Stimulated activated CD4-positive, alpha-beta T cell treated with anti-CD3 and anti-CD28 coated beads, Interleukin-2, amount 100 ng/mL, for 4 hours (primary cell): Measurements from ENCODE around the gene ACKR2.
"Not testable (repeated sequence)": the region's sequence is repeated elsewhere in the genome, so short reads cannot be mapped to it uniquely, and the experiment has no call there.

Experiments used
- DNase-seq: peaks from one replicate; pipeline ENCODE4 v3.0.0-alpha.2; 2020; ENCODE audit warnings: low read depth

ACKR2 gene

GRCh38 chr3:42801784-42802183 lies 7.5 kb upstream of the ACKR2 start:
- no peak for DNase-seq

GRCh38 chr3:42802876-42803413 lies 6.3 kb upstream of the ACKR2 start:
- no peak for DNase-seq

GRCh38 chr3:42803414-42804105 lies 5.7 kb upstream of the ACKR2 start:
- peak; percentile 8 for DNase-seq

- peak; percentile 91 for DNase-seq
Measured at GRCh38 chr3:42804106-42804830, 5.0 kb upstream of the ACKR2 start, which contains the start of gene HIGD1A. Gene HIGD1A, minus strand, starts transcription at chr3:42804490. Its CDS starts 10,237 bp downstream, at chr3:42794253.

DNA sequence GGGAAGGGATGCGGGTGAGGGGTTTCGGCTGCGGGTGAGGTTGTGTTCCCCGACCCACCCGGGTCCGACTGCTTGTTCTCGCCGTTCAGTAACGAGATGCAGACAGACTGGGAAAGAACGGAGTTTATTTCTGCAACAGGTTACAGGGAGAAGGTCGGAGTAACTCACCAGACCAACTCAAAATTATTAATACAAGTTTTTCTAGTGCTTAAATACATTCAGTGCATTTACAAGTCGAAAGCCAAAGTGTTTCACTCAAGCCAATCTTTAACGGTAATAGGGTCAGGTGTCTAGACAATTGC lies 4.5 kb upstream of the ACKR2 start:
- no peak for DNase-seq

- DNase-seq: no peak
Measured at GRCh38 chr3:42805141-42805821, 4.0 kb upstream of the ACKR2 start.

- no peak for DNase-seq
Measured at GRCh38 chr3:42807929-42808328, 1.3 kb upstream of the ACKR2 start.

- not testable (repeated sequence) for DNase-seq
Measured at GRCh38 chr3:42810706-42811105, 1.5 kb downstream of the ACKR2 start.

DNA sequence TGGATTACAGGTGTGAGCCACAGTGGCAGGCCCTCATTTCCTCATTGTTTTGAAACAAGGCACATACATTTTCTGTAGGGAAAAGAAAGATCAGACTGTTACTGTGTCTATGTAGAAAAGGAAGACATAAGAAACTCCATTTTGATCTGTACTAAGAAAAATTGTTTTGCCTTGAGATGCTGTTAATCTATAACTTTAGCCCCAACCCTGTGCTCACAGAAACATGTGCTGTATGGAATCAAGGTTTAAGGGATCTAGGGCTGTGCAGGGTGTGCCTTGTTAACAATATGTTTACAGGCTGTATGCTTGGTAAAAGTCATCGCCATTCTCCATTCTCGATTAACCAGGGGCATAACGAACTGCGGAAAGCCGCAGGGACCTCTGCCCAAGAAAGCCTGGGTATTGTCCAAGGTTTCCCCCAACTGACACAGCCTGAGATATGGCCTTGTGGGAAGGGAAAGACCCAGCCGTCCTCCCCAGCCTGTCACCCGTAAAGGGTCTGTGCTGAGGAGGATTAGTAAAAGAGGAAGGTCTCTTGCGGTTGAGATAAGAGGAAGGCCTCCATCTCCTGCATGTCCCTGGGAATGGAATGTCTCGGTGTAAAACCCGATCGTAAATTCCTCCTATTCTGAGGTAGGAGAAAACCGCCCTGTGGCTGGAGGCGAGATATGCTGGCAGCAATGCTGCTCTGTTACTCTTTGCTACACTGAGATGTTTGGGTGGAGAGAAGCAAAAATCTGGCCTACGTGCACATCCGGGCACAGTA lies 2.1 kb downstream of the ACKR2 start:
- DNase-seq: not testable (repeated sequence)

- DNase-seq: no peak
Measured at GRCh38 chr3:42814246-42814645, 5.0 kb downstream of the ACKR2 start.

DNA sequence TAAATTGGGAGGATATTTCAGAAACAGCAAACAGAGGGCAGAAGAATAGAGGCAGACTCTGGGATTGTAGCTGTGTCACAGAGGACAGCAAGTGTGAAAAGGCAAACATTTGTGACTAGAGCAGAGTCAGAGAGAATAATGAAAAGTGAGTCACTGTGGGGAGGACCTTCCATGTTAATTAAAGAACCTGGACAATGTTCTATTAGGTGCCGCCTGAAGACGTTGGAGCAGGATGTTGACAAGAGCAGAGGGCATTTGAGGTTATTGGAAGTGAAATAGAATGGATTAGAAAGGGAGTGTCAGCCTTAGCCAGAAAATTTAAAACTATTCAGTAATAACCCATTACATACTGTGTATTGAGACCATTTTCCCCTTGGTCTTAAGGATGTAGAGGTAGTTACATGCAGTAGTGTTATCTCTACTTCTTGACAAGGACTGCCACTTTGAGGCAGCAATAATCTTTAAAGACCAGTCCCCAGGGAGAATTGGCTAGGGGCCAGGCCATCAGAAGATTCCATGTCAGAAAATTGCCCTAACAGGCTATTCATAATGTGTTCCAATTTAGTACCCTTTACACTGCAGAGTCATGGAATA lies 5.8 kb downstream of the ACKR2 start:
- DNase-seq: no peak

- DNase-seq: no peak
Measured at GRCh38 chr3:42815826-42816225, 6.6 kb downstream of the ACKR2 start.

- DNase-seq: no peak
Measured at GRCh38 chr3:42819351-42819965, 10.2 kb downstream of the ACKR2 start.

- DNase-seq: no peak
Measured at GRCh38 chr3:42820746-42821051, 11.5 kb downstream of the ACKR2 start.

- no peak for DNase-seq
Measured at GRCh38 chr3:42822828-42823227, 13.6 kb downstream of the ACKR2 start.

- no peak for DNase-seq
Measured at GRCh38 chr3:42823351-42823750, 14.1 kb downstream of the ACKR2 start.

DNA sequence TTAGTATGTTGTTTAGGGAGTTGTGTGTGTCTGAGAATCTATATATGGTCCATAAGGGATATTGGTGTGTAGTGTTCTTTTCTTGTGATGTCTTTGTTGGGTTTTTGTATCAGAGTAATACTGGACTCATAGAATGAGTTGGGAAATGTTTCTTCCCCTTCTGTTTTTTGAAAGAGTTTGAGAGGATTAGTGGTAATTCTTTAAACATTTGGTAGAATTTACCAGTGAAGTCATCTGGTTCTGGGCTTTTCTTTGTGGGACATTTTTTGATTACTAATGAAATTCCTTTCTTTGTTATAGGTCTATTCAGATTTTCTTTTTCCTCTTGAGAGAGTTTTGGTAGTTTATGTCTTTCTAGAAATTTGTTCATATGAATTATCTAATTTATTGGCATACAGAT lies 16.9 kb downstream of the ACKR2 start:
- no peak for DNase-seq

DNA sequence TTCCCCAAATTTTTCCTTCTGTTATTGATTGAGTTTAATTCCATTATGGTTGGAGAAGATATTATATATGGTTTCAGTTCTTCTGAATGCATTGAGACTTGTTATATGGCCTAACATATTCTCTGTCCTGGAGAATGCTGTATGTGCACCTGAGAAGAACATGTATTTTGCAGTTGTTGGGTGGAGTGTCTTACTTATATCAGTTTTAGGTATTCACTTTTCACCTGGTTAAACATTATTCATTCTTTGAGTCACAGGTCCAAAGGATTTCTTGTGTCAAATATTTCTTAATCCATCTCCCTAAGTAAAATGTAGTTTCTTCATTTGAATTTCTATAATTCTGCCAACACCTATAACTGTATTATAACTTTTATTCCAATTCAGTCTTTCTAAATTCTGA lies 17.8 kb downstream of the ACKR2 start:
- DNase-seq: no peak

DNA sequence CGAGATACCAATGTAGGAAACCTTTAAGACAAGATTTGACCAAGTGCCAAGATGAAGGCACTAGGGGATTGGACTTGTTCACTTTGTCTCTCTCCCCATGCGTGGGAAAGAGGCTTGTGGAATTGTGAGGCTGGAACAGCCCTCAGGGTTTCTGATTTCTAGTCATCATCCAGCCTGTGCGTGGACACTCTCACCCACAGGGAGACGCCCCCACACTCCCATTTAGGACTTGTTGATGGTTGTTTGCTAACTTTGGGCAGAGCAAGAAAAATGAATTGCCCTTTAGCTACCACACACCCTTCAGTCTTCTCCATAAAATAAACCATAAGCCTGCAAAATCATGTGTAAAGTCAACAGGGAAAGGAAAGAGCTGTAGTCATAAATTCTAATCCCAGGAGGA lies 18.4 kb downstream of the ACKR2 start:
- no peak for DNase-seq

DNA sequence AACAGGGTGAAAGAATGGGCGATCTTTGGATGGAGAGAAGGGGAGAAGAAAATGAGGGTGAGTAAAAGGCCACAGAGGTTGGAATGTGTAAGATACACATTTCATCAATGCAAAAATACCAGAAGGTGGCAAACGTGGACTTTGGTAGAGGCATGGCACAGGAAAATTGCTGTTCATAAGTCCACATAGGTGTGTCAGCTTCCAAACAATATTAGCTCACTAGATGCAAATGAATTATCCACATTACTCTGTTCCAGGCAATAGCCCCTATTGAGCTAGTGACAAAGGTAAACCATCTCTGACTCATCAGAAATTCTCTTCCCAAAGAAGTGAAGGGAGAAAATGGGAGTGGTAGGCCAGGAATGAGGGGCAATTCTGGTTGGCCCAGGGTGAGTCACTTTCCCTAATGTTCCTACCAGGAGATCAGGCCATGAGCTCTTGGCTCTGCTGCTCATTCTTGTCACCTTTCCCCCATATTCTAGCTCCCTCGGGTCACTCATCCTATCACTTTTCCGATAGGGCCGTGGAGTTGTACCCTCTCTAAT lies 19.9 kb downstream of the ACKR2 start:
- DNase-seq: no peak
